Neural cell (in vitro differentiated cells): ENCODE results near the gene IL15RA. TPM values are rescaled to one million over a fixed set of nuclear protein-coding genes. Genes with fewer than 3 reads are reported as not detected.

Experiments used
- H2AFZ ChIP-seq: fragments of 200-600, 300-800 bp; sonication (generic), shearing (Covaris generic); 2 replicates; pipeline ENCODE4 v1.6.0; 2014; ENCODE audit warnings: low read depth, mild to moderate bottlenecking, antibody characterized with exemption, low read length, moderate library complexity
- H3F3A ChIP-seq: fragments of 200-600 bp; shearing (Covaris generic); 2 replicates; pipeline ENCODE4 v1.6.1; 2016; ENCODE audit warnings: mild to moderate bottlenecking, moderate library complexity, mixed read lengths, antibody characterized with exemption, low read length; ENCODE audit not compliant: insufficient read depth, poor library complexity, severe bottlenecking
- H3K27ac ChIP-seq: fragments of 200-600, 300-800 bp; sonication (generic), shearing (Covaris generic); 2 replicates; pipeline ENCODE4 v1.5.1; 2014; ENCODE audit warnings: mild to moderate bottlenecking, low read length, moderate library complexity
- H3K27me3 ChIP-seq: fragments of 300-800, 200-600 bp; sonication (generic), shearing (Covaris generic); 2 replicates; pipeline ENCODE4 v1.6.0; 2014; ENCODE audit warnings: mild to moderate bottlenecking, low read depth, low read length, moderate library complexity; ENCODE audit not compliant: insufficient read depth
- H3K36me3 ChIP-seq: fragments of 300-800, 200-600 bp; sonication (generic), shearing (Covaris generic); 2 replicates; pipeline ENCODE4 v1.5.1; 2014; ENCODE audit warnings: mild to moderate bottlenecking, antibody characterized with exemption, low read length, moderate library complexity; ENCODE audit not compliant: insufficient read depth
- H3K4me2 ChIP-seq: fragments of 300-800, 200-600 bp; sonication (generic), shearing (Covaris generic); 2 replicates; pipeline ENCODE4 v1.6.0; 2014; ENCODE audit warnings: mild to moderate bottlenecking, low read length
- H3K4me3 ChIP-seq: fragments of 300-800, 200-600 bp; sonication (generic), shearing (Covaris generic); 2 replicates; pipeline ENCODE4 v1.5.1; 2014; ENCODE audit warnings: mild to moderate bottlenecking, low read length, moderate library complexity
- H3K79me2 ChIP-seq: fragments of 200-600 bp; shearing (Covaris generic); replicated peaks from 2 replicates; pipeline ENCODE4 v1.6.0; 2014; ENCODE audit warnings: mild to moderate bottlenecking, low read length, moderate library complexity; ENCODE audit not compliant: insufficient read depth
- H3K9ac ChIP-seq: fragments of 300-800, 200-600 bp; sonication (generic), shearing (Covaris generic); 2 replicates; pipeline ENCODE4 v1.6.1; 2016; ENCODE audit warnings: mild to moderate bottlenecking, low read length, mixed read lengths
- H3K9me2 ChIP-seq: fragments of 200-600 bp; shearing (Covaris generic); 2 replicates; pipeline ENCODE4 v1.6.1; 2016; ENCODE audit warnings: mild to moderate bottlenecking, low read length, mixed read lengths; ENCODE audit not compliant: insufficient read depth
- H3K9me3 ChIP-seq: fragments of 200-600, 300-800 bp; sonication (generic), shearing (Covaris generic); 2 replicates; pipeline ENCODE4 v1.6.1; 2016; ENCODE audit warnings: mild to moderate bottlenecking, mixed run types, low read length, moderate library complexity, mixed read lengths
- H4K20me1 ChIP-seq: fragments of 200-600 bp; shearing (Covaris generic); 2 replicates; pipeline ENCODE4 v1.6.1; 2016; ENCODE audit warnings: mild to moderate bottlenecking, mixed run types; ENCODE audit not compliant: insufficient read depth
- CTCF ChIP-seq: fragments of 450-650 bp; IDR thresholded peaks from 2 replicates; pipeline ENCODE4 v1.5.1; 2014; ENCODE audit warnings: antibody characterized with exemption, mild to moderate bottlenecking, moderate library complexity; ENCODE audit not compliant: poor library complexity, severe bottlenecking
- EP300 ChIP-seq: fragments of 450-650 bp; conservative IDR thresholded peaks from 2 replicates; pipeline ENCODE4 v1.6.1; 2014; ENCODE audit warnings: antibody characterized with exemption, mild to moderate bottlenecking, moderate library complexity; ENCODE audit not compliant: poor library complexity, severe bottlenecking
- EZH2 ChIP-seq: fragments of 200-600, 300-800 bp; shearing (Covaris generic), sonication (generic); IDR thresholded peaks from 2 replicates; pipeline ENCODE4 v1.6.1; 2014; ENCODE audit warnings: antibody characterized with exemption, low read length, borderline replicate concordance, mild to moderate bottlenecking; ENCODE audit not compliant: insufficient read depth, poor library complexity, severe bottlenecking
- MXI1 ChIP-seq: fragments of 450-650 bp; conservative IDR thresholded peaks from 2 replicates; pipeline ENCODE4 v1.6.1; 2014; ENCODE audit warnings: antibody characterized with exemption, mild to moderate bottlenecking; ENCODE audit not compliant: poor library complexity, severe bottlenecking
- POLR2AphosphoS5 ChIP-seq: IDR thresholded peaks from 2 replicates; pipeline ENCODE4 v1.6.1; 2012
- RAD21 ChIP-seq: fragments of 450-650 bp; conservative IDR thresholded peaks from 2 replicates; pipeline ENCODE4 v1.6.1; 2014; ENCODE audit warnings: antibody characterized with exemption, mild to moderate bottlenecking, moderate library complexity
- SMC3 ChIP-seq: fragments of 450-650 bp; conservative IDR thresholded peaks from 2 replicates; pipeline ENCODE4 v1.6.1; 2014; ENCODE audit warnings: antibody characterized with exemption, mild to moderate bottlenecking, moderate library complexity; ENCODE audit not compliant: poor library complexity
- TAF1 ChIP-seq: IDR thresholded peaks from 2 replicates; pipeline ENCODE4 v1.6.1; 2012; ENCODE audit warnings: low read depth
- polyA plus RNA-seq: library from polyadenylated mRNA; depleted of rRNA; stranded (reverse); fragments of >200 nt; gene quantifications from 2 replicates; pipeline ENCODE4 v1.2.3, GENCODE V29; 2014
- small RNA-seq, 3 experiments: library from RNA; depleted of rRNA; stranded (forward); fragments of <200 nt; gene quantifications; one replicate each; pipeline ENCODE3, GENCODE V24; 2012
- TF ChIP-seq, protein P1 (sequence below): IDR thresholded peaks from 2 replicates; pipeline ENCODE4 v1.6.1; 2012; ENCODE audit warnings: borderline replicate concordance

Gene IL15RA
- polyA plus RNA-seq, 1 donor from 2014 or later = not detected

- H3K9ac ChIP-seq = no peak overlapping the region
- no peak overlapping the region for H3K4me2 ChIP-seq
- H3K4me3 ChIP-seq = no peak overlapping the region
- no peaks in the 10 kb centered on the region for H3K27me3 ChIP-seq
- no peaks in the 10 kb centered on the region for H3F3A ChIP-seq
- no peak overlapping the region for H3K27ac ChIP-seq
- no peaks in the 10 kb centered on the region for H3K9me3 ChIP-seq
- peaks cover 5% of the 10 kb centered on the region for H3K36me3 ChIP-seq
- peaks cover 7% of the 10 kb centered on the region for H3K79me2 ChIP-seq
- no peak overlapping the region for H2AFZ ChIP-seq
- no peaks in the 10 kb centered on the region for H4K20me1 ChIP-seq
- H3K9me2 ChIP-seq = no peaks in the 10 kb centered on the region
- TF ChIP-seq RAD21 (no peak), MXI1 (no peak), TAF1 (no peak), EZH2 (no peak), POLR2AphosphoS5 (no peak), EP300 (no peak), SMC3 (no peak), CTCF (no peak)
- TF ChIP-seq, protein P1, sequence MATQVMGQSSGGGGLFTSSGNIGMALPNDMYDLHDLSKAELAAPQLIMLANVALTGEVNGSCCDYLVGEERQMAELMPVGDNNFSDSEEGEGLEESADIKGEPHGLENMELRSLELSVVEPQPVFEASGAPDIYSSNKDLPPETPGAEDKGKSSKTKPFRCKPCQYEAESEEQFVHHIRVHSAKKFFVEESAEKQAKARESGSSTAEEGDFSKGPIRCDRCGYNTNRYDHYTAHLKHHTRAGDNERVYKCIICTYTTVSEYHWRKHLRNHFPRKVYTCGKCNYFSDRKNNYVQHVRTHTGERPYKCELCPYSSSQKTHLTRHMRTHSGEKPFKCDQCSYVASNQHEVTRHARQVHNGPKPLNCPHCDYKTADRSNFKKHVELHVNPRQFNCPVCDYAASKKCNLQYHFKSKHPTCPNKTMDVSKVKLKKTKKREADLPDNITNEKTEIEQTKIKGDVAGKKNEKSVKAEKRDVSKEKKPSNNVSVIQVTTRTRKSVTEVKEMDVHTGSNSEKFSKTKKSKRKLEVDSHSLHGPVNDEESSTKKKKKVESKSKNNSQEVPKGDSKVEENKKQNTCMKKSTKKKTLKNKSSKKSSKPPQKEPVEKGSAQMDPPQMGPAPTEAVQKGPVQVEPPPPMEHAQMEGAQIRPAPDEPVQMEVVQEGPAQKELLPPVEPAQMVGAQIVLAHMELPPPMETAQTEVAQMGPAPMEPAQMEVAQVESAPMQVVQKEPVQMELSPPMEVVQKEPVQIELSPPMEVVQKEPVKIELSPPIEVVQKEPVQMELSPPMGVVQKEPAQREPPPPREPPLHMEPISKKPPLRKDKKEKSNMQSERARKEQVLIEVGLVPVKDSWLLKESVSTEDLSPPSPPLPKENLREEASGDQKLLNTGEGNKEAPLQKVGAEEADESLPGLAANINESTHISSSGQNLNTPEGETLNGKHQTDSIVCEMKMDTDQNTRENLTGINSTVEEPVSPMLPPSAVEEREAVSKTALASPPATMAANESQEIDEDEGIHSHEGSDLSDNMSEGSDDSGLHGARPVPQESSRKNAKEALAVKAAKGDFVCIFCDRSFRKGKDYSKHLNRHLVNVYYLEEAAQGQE = no peak
Measured at GRCh38 chr10:5902511-5903274, 74.7 kb downstream of the IL15RA start.

Small RNAs within 50 kb of the gene (small RNA-seq; reads per million reads assigned to genes)
- 0 reads per million in 3 experiments for gene RF00397

Other genes starting within 250 kb of the IL15RA start
- gene GDI2, start 164.1 kb downstream of the IL15RA start, polyA plus RNA-seq = 318 and 352 TPM in 2 replicates
- 11.0 and 14.2 TPM in 2 replicates for gene ANKRD16, start 87.7 kb downstream of the IL15RA start, polyA plus RNA-seq
- gene FBH1, start 87.3 kb downstream of the IL15RA start, polyA plus RNA-seq = 41.1 and 48.1 TPM in 2 replicates
- not detected in 2 replicates for gene IL2RA, start 84.8 kb upstream of the IL15RA start, polyA plus RNA-seq
- 109 and 114 TPM in 2 replicates for gene RBM17, start 111.5 kb upstream of the IL15RA start, polyA plus RNA-seq
- gene PFKFB3, start 225.4 kb upstream of the IL15RA start, polyA plus RNA-seq = 33.4 and 36.2 TPM in 2 replicates